ENCODE data around the gene GUCD1. TPM values are rescaled to one million over a fixed set of nuclear protein-coding genes. Genes with fewer than 3 reads are reported as not detected.
"Not testable (repeated sequence)": the region's sequence is repeated elsewhere in the genome, so short reads cannot be mapped to it uniquely, and the experiment has no call there.

The GUCD1 gene
- 60.7 TPM for polyA plus RNA-seq (2012; ENCODE audit: low read depth, missing spikeins)

GRCh38 chr22:24554313-24555164, at the start of gene GUCD1:
Gene GUCD1 (minus strand): TSS chr22:24555138. CDS start chr22:24554991, 147 bp downstream.
- TF ChIP-seq POLR2AphosphoS5 (IDR thresholded peaks at IDR 0.05; ENCODE audit: low read depth, low read length), result no peak; the same call in none of the 2 replicates
- 0 out of 2 replicates have a peak, but pooled peaks have one; percentile 3 for TF ChIP-seq POLR2A (IDR thresholded peaks at IDR 0.05; ENCODE audit: low read depth, low read length)
- TF ChIP-seq SPI1 (IDR thresholded peaks at IDR 0.05; ENCODE audit: low read depth, low read length), result no peak
- TF ChIP-seq TAF1 (IDR thresholded peaks at IDR 0.05; ENCODE audit: low read depth, low read length), result no peak; the same call in 1 of the 2 replicates
- no peak for DNase-seq (ENCODE audit: insufficient read length, low spot score)
- peak; percentile 20 for FAIRE-seq

GRCh38 chr22:24603770-24604629, 49.1 kb upstream of the GUCD1 start:
- DNase-seq (ENCODE audit: insufficient read length, low spot score), result not testable (repeated sequence)
- peak; percentile 67 for FAIRE-seq

GRCh38 chr22:24602847-24603769, 48.2 kb upstream of the GUCD1 start, which contains the start of gene GGT1:
Gene GGT1 (plus strand): TSS chr22:24603193. CDS start chr22:24611082, 7,889 bp downstream.
- not testable (repeated sequence) for FAIRE-seq; DNase-seq (ENCODE audit: insufficient read length, low spot score)

GRCh38 chr22:24602105-24602749, 47.3 kb upstream of the GUCD1 start:
- FAIRE-seq; DNase-seq (ENCODE audit: insufficient read length, low spot score): not testable (repeated sequence)

- DNase-seq (ENCODE audit: insufficient read length, low spot score), result no peak
- TF ChIP-seq PAX5 (IDR thresholded peaks at IDR 0.05; ENCODE audit: insufficient read depth, low read length, severe bottlenecking), result no peak
- no peak for TF ChIP-seq TAF1 (IDR thresholded peaks at IDR 0.05; ENCODE audit: low read depth, low read length)
- no peak for TF ChIP-seq SPI1 (IDR thresholded peaks at IDR 0.05; ENCODE audit: low read depth, low read length)
- TF ChIP-seq POLR2AphosphoS5 (IDR thresholded peaks at IDR 0.05; ENCODE audit: low read depth, low read length), result no peak
- TF ChIP-seq POU2F2 (IDR thresholded peaks at IDR 0.05; ENCODE audit: low read depth, low read length), result no peak
- TF ChIP-seq POLR2A (IDR thresholded peaks at IDR 0.05; ENCODE audit: low read depth, low read length), result no peak
- FAIRE-seq, result peak; percentile 16
Observed at GRCh38 chr22:24601217-24602104, 46.5 kb upstream of the GUCD1 start.

- not testable (repeated sequence) for DNase-seq (ENCODE audit: insufficient read length, low spot score)
- FAIRE-seq, result peak; percentile 51
Observed at GRCh38 chr22:24599958-24600715, 45.2 kb upstream of the GUCD1 start.

- FAIRE-seq, result no peak
Observed at GRCh38 chr22:24599514-24599913, 44.6 kb upstream of the GUCD1 start.

GRCh38 chr22:24597076-24597475, 42.1 kb upstream of the GUCD1 start:
- FAIRE-seq; DNase-seq (ENCODE audit: insufficient read length, low spot score): not testable (repeated sequence)

More at GRCh38 chr22:24599514-24599913, 44.6 kb upstream of the GUCD1 start:
- DNase-seq (ENCODE audit: insufficient read length, low spot score), result no peak
- TF ChIP-seq TAF1 (IDR thresholded peaks at IDR 0.05; ENCODE audit: low read depth, low read length) (no peak), POLR2A (IDR thresholded peaks at IDR 0.05; ENCODE audit: low read depth, low read length) (no peak), POU2F2 (IDR thresholded peaks at IDR 0.05; ENCODE audit: low read depth, low read length) (no peak), POLR2AphosphoS5 (IDR thresholded peaks at IDR 0.05; ENCODE audit: low read depth, low read length) (no peak), PAX5 (IDR thresholded peaks at IDR 0.05; ENCODE audit: insufficient read depth, low read length, severe bottlenecking) (no peak), SPI1 (IDR thresholded peaks at IDR 0.05; ENCODE audit: low read depth, low read length) (no peak)

- DNase-seq (ENCODE audit: insufficient read length, low spot score) (no peak), FAIRE-seq (no peak)
- TF ChIP-seq SPI1 (IDR thresholded peaks at IDR 0.05; ENCODE audit: low read depth, low read length) (no peak), TAF1 (IDR thresholded peaks at IDR 0.05; ENCODE audit: low read depth, low read length) (no peak), POLR2A (IDR thresholded peaks at IDR 0.05; ENCODE audit: low read depth, low read length) (no peak), PAX5 (IDR thresholded peaks at IDR 0.05; ENCODE audit: insufficient read depth, low read length, severe bottlenecking) (no peak), POLR2AphosphoS5 (IDR thresholded peaks at IDR 0.05; ENCODE audit: low read depth, low read length) (no peak), POU2F2 (IDR thresholded peaks at IDR 0.05; ENCODE audit: low read depth, low read length) (no peak)
Observed at GRCh38 chr22:24595863-24596262, 40.9 kb upstream of the GUCD1 start.

Data from GM12891 (cell line).